NCI-H1436 (cell line): Measurements from ENCODE around the gene FMN1.
A peak's percentile ranks its signal among the peaks of the same experiment; 100 is the strongest.
"Not testable (repeated sequence)": the region's sequence is repeated elsewhere in the genome, so short reads cannot be mapped to it uniquely, and the experiment has no call there.

Experiments
- DNase-seq: peaks from one replicate; lab custom pipeline; 2025; lab: John Stamatoyannopoulos, UW

Gene FMN1

GRCh38 chr15:32966512-32966911 is 228.0 kb downstream of the FMN1 start:
- DNase-seq: no peak

DNA sequence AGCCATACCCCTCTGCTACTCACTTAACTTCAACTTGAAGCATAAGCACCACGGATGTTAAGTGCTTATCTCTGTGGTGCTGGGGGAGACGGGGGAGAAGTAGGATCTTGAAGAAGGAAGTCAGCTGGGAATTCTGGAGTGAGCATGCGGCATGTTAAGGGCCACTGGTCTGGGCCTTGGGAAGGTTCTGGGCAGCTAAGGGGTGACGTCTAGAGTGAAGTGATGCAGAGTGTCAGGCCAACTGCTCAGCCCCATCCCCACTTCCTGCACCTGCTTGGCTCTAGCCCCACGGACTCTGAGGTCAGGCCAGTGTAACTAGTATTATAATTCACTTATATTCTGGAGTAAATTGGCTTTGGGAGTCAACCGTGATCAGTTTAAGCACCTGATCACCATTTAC is 228.6 kb downstream of the FMN1 start:
- DNase-seq: no peak

DNA sequence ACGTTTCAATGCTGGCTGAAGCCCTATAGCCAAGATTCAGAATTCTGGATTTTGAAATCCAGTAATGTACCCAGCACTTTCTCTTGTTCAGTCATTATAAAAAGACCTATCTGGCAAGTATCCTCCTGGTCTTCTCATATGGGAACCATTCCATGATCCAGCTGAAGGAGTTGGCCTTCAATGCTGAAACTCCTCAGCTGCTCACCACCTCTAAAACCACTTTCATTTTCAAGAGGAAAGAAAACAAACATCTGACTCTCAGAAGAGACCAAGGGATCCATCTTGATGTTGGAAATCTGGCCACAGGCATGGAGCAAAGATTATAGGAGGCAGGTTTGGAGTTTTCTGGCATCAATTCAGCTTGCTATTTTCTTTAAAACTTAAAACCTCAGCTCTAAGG is 235.4 kb downstream of the FMN1 start:
- DNase-seq: no peak

GRCh38 chr15:32957219-32957618 is 237.3 kb downstream of the FMN1 start:
- no peak for DNase-seq

DNA sequence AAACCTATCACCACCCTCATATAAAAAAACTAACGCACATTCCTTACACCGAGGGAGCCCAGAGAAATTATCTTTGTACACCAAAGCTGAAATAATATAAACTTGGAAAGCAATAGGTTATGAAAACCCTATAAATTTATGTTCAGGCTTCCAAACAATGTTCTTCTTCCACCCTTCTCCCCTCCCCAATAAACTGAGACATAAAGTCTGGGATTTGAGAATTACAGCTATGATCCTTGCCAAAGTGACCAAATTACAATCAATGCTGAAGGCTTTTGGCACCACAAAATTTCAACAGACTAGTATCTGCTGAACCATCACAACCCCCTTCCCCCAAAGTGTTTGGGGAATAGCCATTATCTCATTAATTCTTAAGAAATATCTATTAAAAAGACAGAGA is 237.8 kb downstream of the FMN1 start:
- no peak for DNase-seq

DNA sequence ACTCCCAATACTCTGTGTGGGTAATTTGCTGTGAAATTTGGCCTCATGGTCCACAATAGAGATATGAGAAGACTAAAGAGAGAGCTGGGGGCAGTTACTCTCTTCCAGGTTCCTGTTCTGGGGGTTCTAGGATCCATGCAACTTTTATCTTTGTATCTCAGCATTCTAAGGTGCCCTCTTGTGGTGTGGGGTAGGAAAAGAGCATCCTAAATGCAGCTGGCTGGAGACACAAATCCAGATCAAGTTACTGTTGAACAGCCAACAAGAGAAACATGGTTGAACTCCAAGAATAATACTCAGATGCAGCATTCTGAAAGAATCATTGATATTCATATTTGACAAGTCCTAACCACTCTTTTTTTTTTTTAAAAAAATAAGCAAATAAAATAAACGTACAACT is 238.5 kb downstream of the FMN1 start:
- DNase-seq: peak; percentile 50

- DNase-seq: no peak
These were observed 241.0 kb downstream of the FMN1 start for GRCh38 chr15:32953533-32953910.

GRCh38 chr15:32952901-32953532 is 241.5 kb downstream of the FMN1 start:
- no peak for DNase-seq

DNA sequence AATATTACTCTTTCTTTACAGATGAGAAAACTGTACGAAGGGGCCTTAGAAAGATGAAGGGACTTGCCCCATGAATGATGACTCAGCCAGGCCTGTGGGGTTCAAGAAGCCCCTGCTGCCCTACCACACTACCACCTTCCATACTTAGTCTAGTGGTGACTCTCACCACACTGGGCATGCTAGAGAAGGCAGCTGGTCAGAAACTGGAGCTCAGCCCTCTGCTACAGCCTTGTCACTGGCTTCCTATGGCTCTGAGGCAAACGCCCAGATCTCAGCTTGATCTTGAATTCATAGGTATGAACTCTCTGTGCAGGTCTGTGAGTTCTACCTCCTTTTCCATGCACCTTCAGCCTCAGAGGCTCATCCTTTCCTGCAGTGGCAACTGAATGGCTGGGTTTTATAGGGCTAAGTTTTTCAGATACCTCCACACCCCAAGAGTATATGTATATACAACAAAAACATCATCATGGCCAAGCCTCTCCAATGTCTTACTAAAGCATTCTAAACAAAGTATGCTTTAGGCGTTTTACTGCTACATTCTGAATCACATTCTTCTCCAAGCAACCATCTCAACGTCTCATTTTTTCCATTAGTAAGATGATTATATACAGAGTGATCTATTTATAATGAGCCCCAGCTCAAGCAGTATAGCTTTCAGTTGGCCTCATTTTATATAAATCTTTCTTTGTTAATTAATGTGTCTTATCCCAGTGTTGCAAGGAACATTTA is 242.6 kb downstream of the FMN1 start:
- DNase-seq: no peak

- not testable (repeated sequence) for DNase-seq
These were observed 244.5 kb downstream of the FMN1 start for GRCh38 chr15:32950051-32950450.

- no peak for DNase-seq
These were observed 248.3 kb downstream of the FMN1 start for GRCh38 chr15:32946210-32946609.

DNA sequence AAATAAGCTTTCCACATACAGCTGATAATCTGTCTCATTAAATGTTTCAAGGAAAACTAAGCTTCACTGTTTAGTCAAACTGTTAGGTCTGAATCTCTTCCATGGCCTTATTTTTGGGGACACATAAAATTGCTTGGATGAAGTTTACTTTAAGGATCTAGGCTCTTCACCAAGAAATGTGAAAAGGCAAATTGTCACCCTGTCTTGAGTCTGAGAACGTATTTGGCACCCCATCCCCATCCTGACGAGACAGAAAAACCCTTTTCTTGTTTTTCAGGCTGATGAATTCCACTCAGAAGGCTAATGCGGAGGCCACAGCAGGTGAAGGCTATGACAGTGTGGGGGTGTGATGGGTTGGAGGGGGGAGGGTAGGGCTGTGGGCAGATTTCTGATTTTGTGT is 250.1 kb downstream of the FMN1 start:
- no peak for DNase-seq

GRCh38 chr15:32943711-32944110 is 250.8 kb downstream of the FMN1 start:
- no peak for DNase-seq

- no peak for DNase-seq
These were observed 252.1 kb downstream of the FMN1 start for GRCh38 chr15:32942401-32942841.

DNA sequence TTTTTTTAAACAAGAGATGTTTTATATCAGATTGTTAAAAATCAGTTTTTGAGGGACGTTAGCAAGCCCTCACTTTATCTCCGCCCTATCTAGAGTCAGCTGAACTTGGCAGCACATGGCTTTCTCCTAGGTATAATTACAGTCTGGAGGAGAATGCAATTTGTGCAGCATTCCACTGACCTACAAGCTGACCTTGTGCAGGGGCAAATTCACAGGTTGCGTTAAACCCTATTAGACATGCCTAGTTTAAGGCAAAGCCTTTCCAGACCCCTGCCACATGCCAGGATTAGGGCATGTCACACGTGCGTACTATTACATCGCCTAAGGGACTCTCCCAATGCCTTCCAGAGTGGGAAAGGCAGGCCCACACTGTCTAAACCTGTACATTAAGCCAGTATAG is 252.7 kb downstream of the FMN1 start:
- no peak for DNase-seq

DNA sequence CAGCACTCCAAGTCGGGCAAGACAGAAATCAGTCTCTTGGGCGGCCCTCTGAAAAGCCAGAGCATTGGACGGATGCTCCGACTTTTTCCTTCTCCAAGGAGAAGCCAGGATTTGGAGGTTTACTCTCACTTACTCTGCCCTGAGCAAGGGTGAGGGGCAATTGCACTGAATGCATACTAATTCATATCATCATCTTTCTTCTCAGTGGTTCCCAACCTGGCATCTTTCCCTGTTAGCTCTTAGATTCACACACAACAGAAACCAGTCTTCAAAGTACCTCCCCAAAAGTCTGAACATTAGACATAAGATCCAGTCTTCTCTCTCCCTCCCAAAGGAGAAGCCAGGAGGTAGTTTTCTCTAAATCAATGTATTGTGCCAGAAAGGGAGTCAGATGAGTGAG is 257.5 kb downstream of the FMN1 start:
- no peak for DNase-seq

- no peak for DNase-seq
These were observed 258.1 kb downstream of the FMN1 start for GRCh38 chr15:32936283-32936918.

DNA sequence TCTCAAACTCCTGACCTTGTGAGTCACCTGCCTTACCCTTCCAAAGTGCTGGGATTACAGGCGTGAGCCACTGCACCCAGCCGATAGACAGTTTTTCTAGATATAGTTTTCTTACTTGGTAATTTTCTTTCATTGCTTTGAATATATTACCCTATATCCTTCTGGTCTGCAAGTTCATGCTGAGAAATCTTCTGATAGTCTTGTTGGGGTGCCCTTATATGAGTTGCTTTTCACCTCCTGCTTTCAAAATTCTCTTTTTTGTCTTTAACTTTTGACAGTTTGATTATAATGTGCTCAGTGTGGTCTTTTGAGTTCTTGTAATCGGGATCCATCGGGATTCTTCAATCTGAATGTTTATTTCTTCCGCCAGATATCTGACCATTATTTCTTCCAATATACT is 259.4 kb downstream of the FMN1 start:
- no peak for DNase-seq

- DNase-seq: no peak
These were observed 261.3 kb downstream of the FMN1 start for GRCh38 chr15:32933236-32933635.

DNA sequence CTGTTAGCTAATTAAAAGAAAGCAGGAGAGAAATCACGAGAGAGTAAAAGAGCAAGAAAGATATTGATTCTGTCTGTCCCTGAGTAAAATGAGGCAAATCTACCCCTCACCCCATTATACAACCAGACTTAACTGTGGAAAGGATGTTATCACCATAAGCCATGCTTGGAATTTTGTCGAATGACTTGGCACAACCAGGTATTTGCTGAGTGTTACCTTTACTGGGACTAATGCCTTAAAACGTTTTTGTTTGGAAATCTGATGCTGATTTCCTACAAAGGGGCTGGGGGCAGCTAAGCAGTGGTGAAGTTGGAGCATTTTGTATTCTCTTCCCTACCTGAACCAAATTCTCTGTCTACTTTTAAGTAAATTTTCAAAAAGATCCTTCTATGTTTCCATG is 265.6 kb downstream of the FMN1 start:
- DNase-seq: no peak

- no peak for DNase-seq
These were observed 267.4 kb downstream of the FMN1 start for GRCh38 chr15:32927124-32927523.

- DNase-seq: no peak
These were observed 271.3 kb downstream of the FMN1 start for GRCh38 chr15:32923176-32923575.

- DNase-seq: no peak
These were observed 272.0 kb downstream of the FMN1 start for GRCh38 chr15:32922541-32922940.
